AG10803 (cell line): ENCODE results near the gene NFYA.
A peak's percentile ranks its signal among the peaks of the same experiment; 100 is the strongest.

Experiments used
- DNase-seq: peaks from one replicate; pipeline ENCODE4 v3.0.0; 2010; ENCODE audit warnings: low read depth
- H3K4me3 ChIP-seq: 2 replicates; pipeline ENCODE4 v1.5.1; 2011; ENCODE audit warnings: mild to moderate bottlenecking, low read length, control low read depth
- CTCF ChIP-seq: conservative IDR thresholded peaks from 2 replicates; pipeline ENCODE4 v1.5.1; 2011; ENCODE audit warnings: mild to moderate bottlenecking, low read length, control low read depth, inconsistent platforms

NFYA gene

GRCh38 chr6:41079080-41079479, 6.3 kb downstream of the NFYA start:
- DNase-seq, result no peak
- TF ChIP-seq CTCF, result no peak
- H3K4me3 ChIP-seq, result no peak overlapping the region

- no peak overlapping the region for H3K4me3 ChIP-seq
- no peak for DNase-seq
- no peak for TF ChIP-seq CTCF
Observed at GRCh38 chr6:41080621-41081020, 7.8 kb downstream of the NFYA start.

DNA sequence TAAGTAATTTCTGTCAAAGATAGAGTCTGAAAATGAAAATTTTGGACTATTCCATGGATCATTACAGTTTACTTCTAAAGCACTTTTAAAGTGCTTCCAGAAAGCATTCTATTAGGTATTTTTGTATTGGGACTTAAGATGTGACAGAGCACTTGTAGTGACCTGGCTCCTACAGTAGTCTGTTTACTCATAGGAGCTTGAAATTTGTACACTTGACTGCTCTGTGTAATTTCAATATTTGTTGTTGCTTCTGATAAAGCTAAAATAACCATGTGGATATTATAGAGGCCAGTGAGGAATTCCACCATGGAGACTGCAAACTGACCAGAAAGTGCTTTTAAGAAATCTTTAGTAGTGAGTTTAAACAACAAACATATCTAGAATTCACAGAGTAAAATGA, 10.3 kb downstream of the NFYA start:
- no peak for TF ChIP-seq CTCF
- no peak for DNase-seq
- H3K4me3 ChIP-seq, result no peak overlapping the region

GRCh38 chr6:41085182-41085581, 12.4 kb downstream of the NFYA start:
- no peak for TF ChIP-seq CTCF
- no peak overlapping the region for H3K4me3 ChIP-seq
- no peak for DNase-seq

DNA sequence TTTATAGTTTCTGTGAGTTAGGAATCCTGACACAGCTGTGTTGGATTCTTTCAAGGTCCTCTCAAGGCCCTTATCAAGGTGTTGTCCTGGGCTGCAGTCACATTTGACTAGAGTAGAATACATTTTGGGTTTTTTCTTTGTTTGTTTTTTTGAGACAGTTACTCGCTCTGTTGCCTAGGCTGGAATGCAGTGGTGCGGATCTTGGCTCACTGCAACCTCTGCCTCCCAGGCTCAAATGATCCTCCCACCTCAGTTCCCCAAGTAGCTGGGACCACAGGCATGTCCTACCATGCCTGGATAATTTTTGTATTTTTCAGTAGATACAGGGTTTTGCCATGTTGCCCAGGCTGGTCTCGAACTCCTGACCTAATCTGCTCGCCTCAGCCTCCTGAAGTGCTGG, 15.7 kb downstream of the NFYA start:
- no peak overlapping the region for H3K4me3 ChIP-seq
- DNase-seq, result peak; percentile 9
- TF ChIP-seq CTCF, result no peak

GRCh38 chr6:41090841-41091761, 18.3 kb downstream of the NFYA start:
- TF ChIP-seq CTCF, result no peak
- H3K4me3 ChIP-seq, result no peak overlapping the region
- no peak for DNase-seq
